C1 segment of cervical spinal cord (tissue), 14 donors: Measurements from ENCODE around the gene CIP2A.

Experiments used
- DNase-seq, 14 donors: peaks; one replicate each; lab custom pipeline; 2025; lab: John Stamatoyannopoulos, UW

CIP2A gene

GRCh38 chr3:108511055-108511454, 78.2 kb downstream of the CIP2A start:
- DNase-seq: no peak

- no peak for DNase-seq
Measured at GRCh38 chr3:108510496-108510895, 78.7 kb downstream of the CIP2A start, which contains the start of gene MYH15. MYH15 (minus strand) TSS chr3:108510596; CDS start chr3:108510530, 66 bp downstream.

- DNase-seq: no peak
Measured at GRCh38 chr3:108509871-108510270, 79.4 kb downstream of the CIP2A start.

GRCh38 chr3:108509263-108509662, 80.0 kb downstream of the CIP2A start:
- no peak for DNase-seq

DNA sequence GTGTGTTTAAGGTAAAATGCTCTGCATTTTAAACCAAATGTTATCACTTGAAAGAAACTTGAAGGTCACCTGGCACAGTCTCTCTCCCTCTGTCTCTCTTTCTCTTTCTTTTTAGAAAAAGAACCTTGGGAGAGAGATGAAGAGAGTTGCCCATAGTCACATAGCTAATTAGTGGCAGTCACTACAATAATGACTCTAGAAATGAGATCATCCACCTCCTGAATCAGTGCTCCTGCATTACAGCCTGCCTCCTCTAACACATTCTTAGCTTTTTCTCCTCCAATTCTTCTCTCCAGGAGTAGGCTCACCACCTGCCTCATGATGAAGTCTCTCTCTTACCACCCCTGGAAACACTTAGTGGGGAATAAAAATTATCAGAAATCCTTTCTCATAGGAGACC, 81.3 kb downstream of the CIP2A start:
- no peak for DNase-seq

DNA sequence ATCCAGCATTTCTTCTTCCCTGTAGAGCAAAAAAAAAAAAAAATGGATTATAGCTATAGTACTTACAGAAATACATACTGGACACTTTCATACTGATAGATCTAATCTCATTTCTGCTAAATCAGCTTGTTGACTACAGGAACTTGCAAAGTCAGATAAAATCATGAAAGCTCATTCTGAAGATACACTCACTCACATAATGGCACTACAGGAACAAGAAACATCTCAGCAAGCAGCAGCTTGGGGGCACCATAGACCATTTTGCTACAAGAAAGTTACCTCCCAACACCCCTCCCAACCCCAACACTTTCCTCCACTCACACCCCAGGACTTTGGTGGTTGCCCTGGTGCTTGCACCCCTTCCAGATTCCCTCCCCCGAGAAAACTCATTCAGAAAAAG, 83.4 kb downstream of the CIP2A start:
- no peak for DNase-seq

DNA sequence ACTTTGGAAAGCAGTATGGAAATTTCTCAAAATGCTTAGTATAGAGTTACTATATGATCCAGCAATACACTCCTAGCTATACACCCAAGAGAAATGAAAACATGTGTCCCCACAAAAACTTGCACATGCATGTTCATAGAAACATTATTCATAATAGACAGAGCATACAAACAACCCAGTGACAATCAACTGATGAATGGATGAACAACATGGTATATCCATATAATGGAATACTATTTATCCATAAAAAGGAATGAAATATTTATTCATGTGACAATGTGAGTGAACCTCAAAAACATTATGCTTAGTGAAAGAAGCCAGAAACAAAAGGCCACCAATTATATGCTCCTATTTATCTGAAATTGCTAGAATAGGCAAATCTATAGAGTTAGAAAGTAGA, 85.5 kb downstream of the CIP2A start:
- no peak for DNase-seq

DNA sequence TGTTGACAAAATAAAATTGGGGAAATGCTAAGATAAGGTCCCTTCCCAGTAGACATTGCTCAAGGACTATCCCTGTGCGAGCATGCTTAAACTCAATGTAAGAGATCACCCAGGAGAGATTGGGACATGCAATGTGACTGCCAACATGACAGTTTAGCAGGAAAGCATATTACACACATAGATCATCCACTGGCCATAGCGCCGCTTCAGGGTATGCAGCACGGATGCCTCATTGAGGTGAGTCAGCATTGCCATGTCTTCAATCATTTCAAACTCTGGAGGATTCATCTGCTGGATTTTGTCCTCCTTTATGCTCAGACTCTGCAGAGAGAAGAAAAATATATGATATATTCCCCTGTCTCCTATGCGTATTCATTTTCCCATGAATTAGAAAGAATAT, 87.7 kb downstream of the CIP2A start:
- DNase-seq: no peak

- DNase-seq: no peak
Measured at GRCh38 chr3:108500728-108501127, 88.5 kb downstream of the CIP2A start.
